HepG2 (cell line): ENCODE measurements around the gene PPP1R12A. TPM values are rescaled to one million over a fixed set of nuclear protein-coding genes. Genes with fewer than 3 reads are reported as not detected.

Source experiments
- ATAC-seq: fragments of 200-7000 bp; cut with Tn5 transposase; 3 replicates; pipeline ENCODE4 v1.9.1; 2020; ENCODE audit warnings: mild to moderate bottlenecking, moderate library complexity
- BruUV-seq: library from RNA; stranded (reverse); fragments of 400-500 nt; replicated peaks from 2 replicates; lab custom pipeline; 2021; lab: Mats Ljungman, UMichigan
- CTCF ChIA-PET: fragments of 300-600 bp; formaldehyde crosslinking; extraction: SDS; loops from one replicate; lab custom pipeline; 2021; ENCODE audit warnings: low total read pairs, inconsistent platforms, low intra/inter-chr PET ratio; lab: Yijun Ruan, JAX
- POLR2A ChIA-PET: fragments of 350-600 bp; sonication (Branson Sonifier 250); formaldehyde crosslinking; loops from one replicate; lab custom pipeline; 2020; ENCODE audit warnings: antibody characterized with exemption, inconsistent platforms; lab: Yijun Ruan, JAX
- DNase-seq: peaks from one replicate; pipeline ENCODE4 v3.0.0-alpha.2; 2015; ENCODE audit warnings: low spot score
- FAIRE-seq: peaks from 3 replicates; lab custom pipeline; 2011; peaks lifted over from hg19 to GRCh38; lab: Jason Lieb, UNC
- H2AFZ ChIP-seq: one replicate; pipeline ENCODE4 v1.6.1; 2011; ENCODE audit warnings: low read length, inconsistent platforms
- H3K27ac ChIP-seq: fragments of 300-600 bp; 3 replicates; pipeline ENCODE4 v1.8.0; 2011; ENCODE audit warnings: mixed run types, mild to moderate bottlenecking, mixed read lengths, low read length, inconsistent platforms; ENCODE audit not compliant: insufficient read depth; ENCODE audit errors: extremely low read length
- H3K27me3 ChIP-seq, 2 experiments: fragments of 200-600 bp in 1 of 2; 2 replicates in 1 of 2; 3 replicates in 1 of 2; pipeline versions ENCODE4 v1.6.0 to v1.8.0; 2011; ENCODE audit warnings: low read length in 2 of 2, mild to moderate bottlenecking in 2 of 2, moderate library complexity in 2 of 2, inconsistent platforms in 1 of 2; ENCODE audit not compliant: insufficient read depth in 2 of 2, control insufficient read depth in 1 of 2
- H3K36me3 ChIP-seq, 2 experiments: fragments of 200-600 bp in 1 of 2; replicated peaks in 1 of 2; 2 replicates in 1 of 2; 3 replicates in 1 of 2; pipeline versions ENCODE4 v1.5.1 to v1.8.0; 2011; ENCODE audit warnings: low read length in 2 of 2, inconsistent platforms in 1 of 2; ENCODE audit not compliant: insufficient read depth in 2 of 2, control insufficient read depth in 1 of 2
- H3K4me1 ChIP-seq: 2 replicates; pipeline ENCODE4 v1.5.1; 2012; ENCODE audit warnings: low read length, inconsistent platforms; ENCODE audit not compliant: insufficient read depth
- H3K4me2 ChIP-seq: 2 replicates; pipeline ENCODE4 v1.6.0; 2011; ENCODE audit warnings: low read depth, low read length, inconsistent platforms
- H3K4me3 ChIP-seq, 3 experiments: fragments of 200-600 bp in 1 of 3; sonication (generic), shearing (Covaris generic) in 1 of 3; replicated peaks in 1 of 3; 2 replicates each; pipeline ENCODE4 v1.5.1; 2011 to 2016; ENCODE audit warnings: low read length in 3 of 3, inconsistent platforms in 2 of 3, low read depth in 2 of 3, mild to moderate bottlenecking in 2 of 3, control low read depth in 1 of 3, mixed read lengths in 1 of 3; ENCODE audit not compliant: insufficient read depth in 1 of 3
- H3K79me2 ChIP-seq: one replicate; pipeline ENCODE4 v1.6.1; 2011; ENCODE audit warnings: low read length, inconsistent platforms; ENCODE audit not compliant: insufficient read depth
- H3K9ac ChIP-seq: 2 replicates; pipeline ENCODE4 v1.6.0; 2011; ENCODE audit warnings: mild to moderate bottlenecking, low read depth, low read length, inconsistent platforms; ENCODE audit not compliant: insufficient read depth
- H3K9me3 ChIP-seq: 2 replicates; pipeline ENCODE4 v1.5.1; 2012; ENCODE audit warnings: mild to moderate bottlenecking, low read length
- H4K20me1 ChIP-seq: 2 replicates; pipeline ENCODE4 v1.6.0; 2011; ENCODE audit warnings: inconsistent platforms, mild to moderate bottlenecking, low read length, moderate library complexity; ENCODE audit not compliant: insufficient read depth
- BRF2 ChIP-seq: sonication (generic); formaldehyde crosslinking; IDR thresholded peaks from 2 replicates; pipeline ENCODE4 v1.8.1; 2022; ENCODE audit warnings: mild to moderate bottlenecking, missing genetic modification reagents
- CEBPB ChIP-seq: IDR thresholded peaks from 2 replicates; pipeline ENCODE4 v1.6.1; 2011; ENCODE audit warnings: low read depth, low read length, improper control_type of control experiment, borderline replicate concordance
- FOSL2 ChIP-seq: sonication (generic); formaldehyde crosslinking; IDR thresholded peaks from 2 replicates; pipeline ENCODE4 v1.4.0; 2020; ENCODE audit warnings: missing genetic modification reagents
- HMGA1 ChIP-seq: sonication (generic); formaldehyde crosslinking; conservative IDR thresholded peaks from 2 replicates; pipeline ENCODE4 v1.4.0; 2020; ENCODE audit warnings: missing genetic modification reagents
- HOXD1 ChIP-seq: sonication (generic); formaldehyde crosslinking; IDR thresholded peaks from 2 replicates; pipeline ENCODE4 v1.5.0; 2020; ENCODE audit warnings: missing genetic modification reagents
- IRF2 ChIP-seq: IDR thresholded peaks from 2 replicates; pipeline ENCODE4 v1.6.1; 2018; ENCODE audit warnings: missing genetic modification reagents, missing compliant biosample characterization
- MAF1 ChIP-seq: sonication (generic); formaldehyde crosslinking; IDR thresholded peaks from 2 replicates; pipeline ENCODE4 v1.5.0; 2020; ENCODE audit warnings: missing genetic modification reagents, borderline replicate concordance
- PAF1 ChIP-seq: IDR thresholded peaks from 2 replicates; pipeline ENCODE4 v1.6.1; 2016; ENCODE audit warnings: missing genetic modification reagents, missing compliant biosample characterization
- PLRG1 ChIP-seq: fragments of 450-650 bp; conservative IDR thresholded peaks from 2 replicates; pipeline ENCODE4 v1.6.1; 2016
- ZNF136 ChIP-seq: sonication (generic); formaldehyde crosslinking; IDR thresholded peaks from 2 replicates; pipeline ENCODE4 v1.8.1; 2022; ENCODE audit warnings: low read depth, mild to moderate bottlenecking, moderate library complexity, missing genetic modification reagents
- ZNF644 ChIP-seq: IDR thresholded peaks from 2 replicates; pipeline ENCODE4 v1.6.1; 2016; ENCODE audit warnings: low read depth
- WGBS: methylation state at CpG from one replicate; pipeline ENCODE4 v1.1.6; 2017; ENCODE audit warnings: low lambda C conversion rate; 5-methylcytosine and 5-hydroxymethylcytosine counted together
- in situ Hi-C: cut with HindIII; loops from 2 replicates; pipeline ENCODE4 v1.10.0; 2017; ENCODE audit warnings: low pct_unique_long_range_greater_than_20kb; ENCODE audit not compliant: extremely low pct_ligation_motif_present
- intact Hi-C: fragments of 100-400 bp; cut with micrococcal nuclease; formaldehyde crosslinking; loops from one replicate; pipeline ENCODE4 v1.10.0; 2022; ENCODE audit not compliant: unreplicated experiment
- polyA plus RNA-seq, 8 experiments: library from polyadenylated mRNA; depleted of rRNA in 3 of 8; stranded (reverse) in 7 of 8; unstranded in 1 of 8; fragments of >200 nt; fragmentation: Illumina TruSeq in 4 of 8; extraction: Trizol in 4 of 8; gene quantifications; 2 replicates each; pipeline versions ENCODE4 v1.2.1 to v1.2.3, GENCODE V29; 2011 to 2016; ENCODE audit warnings: low read depth in 4 of 8, missing spikeins in 1 of 8, mixed read lengths in 1 of 8; ENCODE audit not compliant: insufficient read depth in 1 of 8
- total RNA-seq, 5 experiments: library from RNA; depleted of rRNA; stranded (reverse); fragments of >200 nt; fragmentation: Illumina TruSeq; extraction: Trizol; gene quantifications; 2 replicates each; pipeline ENCODE4 v1.2.3, GENCODE V29; 2016; ENCODE audit warnings: low read depth in 1 of 5

Gene PPP1R12A
- total and polyA plus RNA-seq, 2 of the 13 experiments (the other 11 are each of a cell fraction or from before 2014, with no cell fraction given) = 23.8 to 50.0 TPM

DNA sequence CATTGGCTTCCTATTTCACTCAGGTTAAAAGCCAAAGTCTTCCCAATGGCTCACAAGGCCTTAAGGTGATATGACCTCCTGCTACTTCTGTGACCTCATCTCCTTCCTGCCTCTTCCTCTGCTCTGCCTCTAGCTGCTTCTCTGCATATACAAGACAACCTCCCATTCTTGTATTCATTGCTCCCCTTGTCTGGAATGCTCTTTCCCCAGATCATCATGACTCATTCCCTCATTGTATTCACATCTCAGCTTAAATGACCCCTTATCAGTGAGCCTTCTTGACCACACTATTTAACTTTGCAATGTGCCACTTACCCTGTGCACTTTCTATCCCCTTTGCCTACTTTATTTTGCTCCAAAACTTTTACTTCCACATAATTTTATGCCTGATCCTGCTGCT lies 90.2 kb downstream of the PPP1R12A start:
- H3K4me3 ChIP-seq = no peak overlapping the region
- 0 out of 2 replicates have a peak, but pooled peaks have one; percentile 15 for TF ChIP-seq FOSL2 (CRISPR knock-in tag)
- TF ChIP-seq ZNF644 (CRISPR knock-in tag) = no peak
- TF ChIP-seq IRF2 = no peak
- no peak for TF ChIP-seq HMGA1 (CRISPR knock-in tag)
- ATAC-seq (no peak), DNase-seq (peak; percentile 41), FAIRE-seq (peak; percentile 30)
- H3K79me2 ChIP-seq = peaks cover 11% of the 10 kb centered on the region
- H2AFZ ChIP-seq = no peak overlapping the region
- BruUV-seq = no TSS peak
- no peak overlapping the region for H3K4me2 ChIP-seq
- H3K36me3 ChIP-seq = peaks cover 5 to 19% of the 10 kb centered on the region in 2 experiments
- H3K27me3 ChIP-seq = no peaks in the 10 kb centered on the region
- peaks cover 6% of the 10 kb centered on the region; the same call in 1 of the 2 replicates for H3K9me3 ChIP-seq
- in situ Hi-C loops = no loop called here
- no peaks in the 10 kb centered on the region for H4K20me1 ChIP-seq
- no peaks in the 10 kb centered on the region; the same call in 1 of the 2 replicates for H3K4me1 ChIP-seq
- no peak overlapping the region for H3K27ac ChIP-seq
- CTCF ChIA-PET = no interaction called here
- H3K9ac ChIP-seq = no peak overlapping the region
- POLR2A ChIA-PET = no interaction called here
- intact Hi-C loops = no loop called here

DNA sequence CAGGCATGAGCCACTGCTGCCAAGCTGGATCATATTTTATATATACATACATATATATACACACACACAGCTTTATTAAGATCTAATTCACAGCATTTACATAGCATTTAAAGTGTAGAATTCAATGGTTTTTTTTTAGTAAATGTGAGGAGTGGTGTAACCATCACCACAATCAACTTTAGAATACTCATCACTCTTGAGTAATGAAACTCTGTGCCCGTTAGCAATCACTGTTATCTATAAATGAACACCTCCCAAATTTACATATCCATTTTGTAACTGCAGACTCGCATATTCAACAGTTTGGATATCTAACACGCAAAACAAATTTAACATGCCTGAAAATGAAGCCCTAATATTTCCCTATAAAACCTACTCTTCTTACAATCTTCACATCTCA lies 90.9 kb downstream of the PPP1R12A start:
- no peaks in the 10 kb centered on the region for H3K27me3 ChIP-seq
- no peak for TF ChIP-seq PLRG1
- TF ChIP-seq CEBPB = no peak
- no peak for TF ChIP-seq MAF1
- TF ChIP-seq BRF2 (CRISPR knock-in tag) = no peak
- TF ChIP-seq HOXD1 (CRISPR knock-in tag) = no peak
- TF ChIP-seq ZNF136 (CRISPR knock-in tag) = no peak
- no peak for TF ChIP-seq PAF1 (CRISPR knock-in tag)
- TF ChIP-seq, all 625 proteins: peak for 0
- H3K4me3 ChIP-seq = no peak overlapping the region
- H3K4me1 ChIP-seq = no peaks in the 10 kb centered on the region
- in situ Hi-C loops (no loop called here), intact Hi-C loops (no loop called here)
- ATAC-seq (no peak), FAIRE-seq (no peak), DNase-seq (no peak)
- H3K27ac ChIP-seq = no peak overlapping the region
- no peaks in the 10 kb centered on the region for H4K20me1 ChIP-seq
- peaks cover 7% of the 10 kb centered on the region for H3K79me2 ChIP-seq
- WGBS = 96% methylated on average over 3 of the region's 3 CpGs
- CTCF ChIA-PET = no interaction called here
- H3K4me2 ChIP-seq = no peak overlapping the region
- H2AFZ ChIP-seq = no peak overlapping the region
- H3K9ac ChIP-seq = no peak overlapping the region
- peaks cover 13% of the 10 kb centered on the region for H3K9me3 ChIP-seq
- POLR2A ChIA-PET = no interaction called here
- H3K36me3 ChIP-seq = peaks cover 5 to 26% of the 10 kb centered on the region in 2 experiments
- BruUV-seq = no TSS peak
